GM13977 (cell line): ENCODE data around the gene PRKCZ.
"Not testable (repeated sequence)": the region's sequence is repeated elsewhere in the genome, so short reads cannot be mapped to it uniquely, and the experiment has no call there.

Experiments used
- DNase-seq: peaks from one replicate; pipeline ENCODE4 v3.0.0; 2012; ENCODE audit warnings: low spot score
- CTCF ChIP-seq: IDR thresholded peaks from 2 replicates; pipeline ENCODE4 v1.5.1; 2012; ENCODE audit warnings: mild to moderate bottlenecking, control low read depth; ENCODE audit not compliant: insufficient read depth; ENCODE audit errors: extremely low read depth, missing control alignments
- in situ Hi-C: fragments of 300-500 bp; cut with MboI; formaldehyde crosslinking; loops from one replicate; pipeline ENCODE4 v1.12.0; 2022; ENCODE audit warnings: low sequenced_read_pairs, low pct_unique_long_range_greater_than_20kb, mixed read lengths, inconsistent platforms; ENCODE audit not compliant: unreplicated experiment

Gene PRKCZ

GRCh38 chr1:2137257-2138121 is 87.3 kb downstream of the PRKCZ start:
- in situ Hi-C loops: no loop called here
- no peak for DNase-seq
- no peak for TF ChIP-seq CTCF

GRCh38 chr1:2139156-2139555 is 88.9 kb downstream of the PRKCZ start:
- DNase-seq, in situ Hi-C loops: not testable (repeated sequence)

GRCh38 chr1:2141025-2141424 is 90.8 kb downstream of the PRKCZ start:
- no peak for TF ChIP-seq CTCF
- in situ Hi-C loops: no loop called here
- DNase-seq: no peak

- in situ Hi-C loops: no loop called here
- DNase-seq: no peak
- no peak for TF ChIP-seq CTCF
Measured at GRCh38 chr1:2143814-2144500, 93.7 kb downstream of the PRKCZ start.

GRCh38 chr1:2144501-2145090 is 94.4 kb downstream of the PRKCZ start:
- in situ Hi-C loops: no loop called here
- DNase-seq: no peak
- no peak for TF ChIP-seq CTCF

- in situ Hi-C loops: no loop called here
- no peak for DNase-seq
Measured at GRCh38 chr1:2145946-2146835, 96.0 kb downstream of the PRKCZ start.

More at GRCh38 chr1:2145946-2146835, 96.0 kb downstream of the PRKCZ start:
- no peak for TF ChIP-seq CTCF
